Ascending aorta (tissue), 2 donors: ENCODE data around the gene ATG5. TPM values are rescaled to one million over a fixed set of nuclear protein-coding genes. Genes with fewer than 3 reads are reported as not detected.

Experiments used
- DNase-seq, 2 donors: peaks; one replicate each; pipeline ENCODE4 v3.0.0-alpha.2; 2019; ENCODE audit warnings: low spot score in 2 of 2
- H3K27ac ChIP-seq, 2 donors: fragments of 200-600 bp; sonication (generic); one replicate each; pipeline ENCODE4 v1.5.1; 2016 to 2017; ENCODE audit warnings: mild to moderate bottlenecking in 1 of 2
- H3K27me3 ChIP-seq: fragments of 200-600 bp; sonication (generic); one replicate; pipeline ENCODE4 v1.5.1; 2017
- H3K36me3 ChIP-seq, 2 donors: fragments of 200-600 bp; sonication (generic); one replicate each; pipeline ENCODE4 v1.5.1; 2016
- H3K4me1 ChIP-seq, 2 donors: fragments of 200-600 bp; sonication (generic); one replicate each; pipeline ENCODE4 v1.5.1; 2016 to 2017; ENCODE audit warnings: mild to moderate bottlenecking in 1 of 2
- H3K4me3 ChIP-seq, 2 donors: fragments of 200-600 bp; sonication (generic); one replicate each; pipeline ENCODE4 v1.5.1; 2016 to 2017; ENCODE audit warnings: mild to moderate bottlenecking in 1 of 2
- H3K9me3 ChIP-seq, 2 donors: fragments of 200-600 bp; sonication (generic); one replicate each; pipeline ENCODE4 v1.5.1; 2016
- intact Hi-C: fragments of 100-400 bp; cut with DNase I; formaldehyde crosslinking; loops from one replicate; pipeline ENCODE4 v1.15.1; 2023
- total RNA-seq: library from RNA; depleted of rRNA; stranded (reverse); fragments of >200 nt; gene quantifications from one replicate; pipeline ENCODE4 v1.1.0, GENCODE V29; 2016
- TF ChIP-seq, protein P1 (sequence below), 3 experiments: fragments of 200-600 bp in 2 of 3; fragments of 450-650 bp in 1 of 3; sonication (generic) in 2 of 3; IDR thresholded peaks; one replicate each; pipeline ENCODE4 v1.5.1; 2016 to 2019; ENCODE audit warnings: antibody characterized with exemption in 3 of 3, mild to moderate bottlenecking in 1 of 3, moderate library complexity in 1 of 3

The ATG5 gene
- total RNA-seq, 1 donor from 2014 or later, result 15.1 TPM

DNA sequence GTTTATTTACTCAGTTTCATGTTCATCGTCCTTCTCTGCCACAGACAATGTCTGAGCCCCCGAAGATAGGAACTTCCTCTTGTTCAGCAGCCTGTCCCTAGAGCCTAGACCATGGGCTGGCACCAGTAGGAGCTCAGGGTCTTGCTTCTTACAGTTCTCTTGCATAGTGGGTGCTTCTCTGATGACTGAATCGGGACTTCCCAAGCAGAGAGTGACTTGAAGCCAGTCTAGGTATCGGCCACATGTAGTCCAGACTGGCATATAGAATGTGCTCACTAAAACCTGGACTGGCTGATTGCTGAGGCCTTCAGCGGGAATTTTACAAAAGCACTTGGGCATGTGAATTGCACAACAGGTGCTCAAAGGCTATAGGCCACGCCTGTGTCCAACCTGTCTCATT is 187.4 kb downstream of the ATG5 start:
- Histone ChIP-seq H3K9me3 (no peaks in the 10 kb centered on the region), H3K27ac (no peak overlapping the region), H3K4me1 (no peaks in the 10 kb centered on the region), H3K4me3 (no peak overlapping the region), H3K36me3 (no peaks in the 10 kb centered on the region), H3K27me3 (no peaks in the 10 kb centered on the region)
- intact Hi-C loops, result no loop called here
- TF ChIP-seq, protein P1, sequence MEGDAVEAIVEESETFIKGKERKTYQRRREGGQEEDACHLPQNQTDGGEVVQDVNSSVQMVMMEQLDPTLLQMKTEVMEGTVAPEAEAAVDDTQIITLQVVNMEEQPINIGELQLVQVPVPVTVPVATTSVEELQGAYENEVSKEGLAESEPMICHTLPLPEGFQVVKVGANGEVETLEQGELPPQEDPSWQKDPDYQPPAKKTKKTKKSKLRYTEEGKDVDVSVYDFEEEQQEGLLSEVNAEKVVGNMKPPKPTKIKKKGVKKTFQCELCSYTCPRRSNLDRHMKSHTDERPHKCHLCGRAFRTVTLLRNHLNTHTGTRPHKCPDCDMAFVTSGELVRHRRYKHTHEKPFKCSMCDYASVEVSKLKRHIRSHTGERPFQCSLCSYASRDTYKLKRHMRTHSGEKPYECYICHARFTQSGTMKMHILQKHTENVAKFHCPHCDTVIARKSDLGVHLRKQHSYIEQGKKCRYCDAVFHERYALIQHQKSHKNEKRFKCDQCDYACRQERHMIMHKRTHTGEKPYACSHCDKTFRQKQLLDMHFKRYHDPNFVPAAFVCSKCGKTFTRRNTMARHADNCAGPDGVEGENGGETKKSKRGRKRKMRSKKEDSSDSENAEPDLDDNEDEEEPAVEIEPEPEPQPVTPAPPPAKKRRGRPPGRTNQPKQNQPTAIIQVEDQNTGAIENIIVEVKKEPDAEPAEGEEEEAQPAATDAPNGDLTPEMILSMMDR (IDR thresholded peaks at IDR 0.05), result no peak
- no peak for DNase-seq

DNA sequence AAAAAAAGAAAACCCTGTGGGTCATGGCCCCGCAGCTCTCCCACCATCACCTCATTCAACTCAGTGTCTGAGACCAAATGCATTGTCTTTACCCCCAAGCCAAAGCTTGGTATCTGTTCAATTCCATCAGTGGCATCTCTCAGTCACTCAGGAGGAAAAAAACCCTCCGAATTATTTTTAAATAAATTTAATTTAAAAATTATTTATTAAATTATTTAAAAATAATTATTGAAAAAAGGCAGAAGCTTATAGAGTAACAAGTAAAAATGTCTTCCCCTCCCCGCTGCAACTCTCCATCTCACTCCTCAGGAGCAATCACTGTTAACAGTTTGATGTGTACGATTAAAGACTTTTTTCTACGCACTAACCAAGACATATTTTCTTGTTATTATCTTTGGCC is 188.7 kb downstream of the ATG5 start:
- TF ChIP-seq, protein P1 (IDR thresholded peaks at IDR 0.05), result no peak
- Histone ChIP-seq H3K36me3 (no peaks in the 10 kb centered on the region), H3K4me1 (no peaks in the 10 kb centered on the region), H3K27me3 (no peaks in the 10 kb centered on the region), H3K9me3 (no peaks in the 10 kb centered on the region), H3K4me3 (no peak overlapping the region), H3K27ac (no peak overlapping the region)
- no peak for DNase-seq
- intact Hi-C loops, result no loop called here

DNA sequence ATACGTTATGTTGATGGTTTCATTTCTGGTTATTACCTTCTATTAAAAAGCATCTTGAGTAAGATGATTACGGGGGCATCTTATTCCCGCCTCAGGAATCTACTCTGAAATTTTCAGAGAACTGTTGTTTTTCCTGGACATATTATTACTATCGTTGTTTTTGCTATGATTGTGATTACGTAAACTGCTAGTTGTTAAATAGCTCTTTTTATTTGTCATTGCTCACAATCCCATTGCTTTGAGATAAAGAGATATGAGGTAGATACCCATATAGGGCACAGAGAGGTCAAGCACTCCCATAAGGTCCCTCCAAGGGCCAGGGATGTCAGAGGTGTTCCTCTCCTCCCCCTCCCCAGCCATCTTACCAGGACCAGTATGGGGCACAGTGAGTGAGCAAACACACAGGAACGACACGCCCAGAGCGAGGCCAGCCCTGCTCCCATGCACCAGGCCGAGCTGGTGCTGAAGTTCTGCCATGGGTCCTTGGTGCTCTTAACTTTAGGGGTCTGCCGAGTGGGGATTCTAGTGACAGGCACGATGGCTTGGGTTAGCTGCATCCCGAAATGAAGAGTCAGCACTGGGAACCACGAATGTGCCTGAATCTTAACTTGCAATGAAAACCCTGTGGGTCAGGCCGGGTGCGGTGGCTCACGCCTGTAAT is 189.5 kb downstream of the ATG5 start:
- Histone ChIP-seq H3K36me3 (no peaks in the 10 kb centered on the region), H3K27ac (no peak overlapping the region), H3K27me3 (no peaks in the 10 kb centered on the region), H3K4me3 (no peak overlapping the region), H3K4me1 (no peaks in the 10 kb centered on the region), H3K9me3 (no peaks in the 10 kb centered on the region)
- intact Hi-C loops, result no loop called here
- TF ChIP-seq, protein P1 (IDR thresholded peaks at IDR 0.05), result no peak
- no peak for DNase-seq

DNA sequence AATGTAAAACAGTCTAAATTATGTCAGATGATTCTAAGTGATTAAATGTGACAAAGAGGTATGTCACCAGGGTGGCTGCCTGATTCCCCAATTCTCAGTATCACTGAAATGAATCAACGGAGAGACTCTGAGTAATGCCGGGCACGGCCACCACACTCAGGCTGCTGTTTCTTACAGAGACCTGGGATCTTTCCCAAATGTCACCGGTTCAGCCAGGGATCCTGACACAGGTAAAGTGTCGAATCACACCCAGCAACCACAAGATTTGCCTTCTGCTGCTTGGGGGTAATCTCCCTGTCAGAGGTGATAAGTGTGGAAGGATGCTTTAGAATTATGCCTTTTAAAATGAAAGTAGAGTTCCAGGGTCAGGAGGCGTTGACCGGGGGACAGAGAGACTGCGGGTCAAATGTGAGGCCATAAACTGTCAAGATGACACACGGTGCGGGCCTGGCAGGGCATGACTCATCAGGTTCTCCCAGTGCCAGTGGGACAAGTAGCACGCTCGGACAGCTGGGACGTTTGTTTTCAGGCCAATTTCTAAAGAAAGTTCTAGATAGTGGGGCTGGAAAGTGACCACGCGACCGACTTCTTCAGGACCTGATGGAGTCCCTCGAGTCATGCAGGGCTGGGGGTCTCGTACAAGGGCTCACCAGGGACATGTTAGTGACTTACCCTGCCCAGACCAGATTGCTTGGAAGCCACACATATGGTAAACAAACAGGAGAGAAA is 190.5 kb downstream of the ATG5 start:
- H3K27me3 ChIP-seq, result no peaks in the 10 kb centered on the region
- DNase-seq, result no peak
- TF ChIP-seq, protein P1 (IDR thresholded peaks at IDR 0.05), result no peak
- no peak overlapping the region for H3K4me3 ChIP-seq
- H3K4me1 ChIP-seq, result no peaks in the 10 kb centered on the region
- H3K36me3 ChIP-seq, result no peaks in the 10 kb centered on the region
- no peak overlapping the region for H3K27ac ChIP-seq
- no peaks in the 10 kb centered on the region for H3K9me3 ChIP-seq
- intact Hi-C loops, result no loop called here

Other genes with a start within 250 kb of the ATG5 start
- gene PRDM1, start 239.4 kb downstream of the ATG5 start, total RNA-seq, result 0.21 TPM
- gene CRYBG1, start 35.0 kb upstream of the ATG5 start, total RNA-seq, result 6.5 TPM